PC-3 (cell line): ENCODE results near the gene NKD1. TPM values are rescaled to one million over a fixed set of nuclear protein-coding genes. Genes with fewer than 3 reads are reported as not detected.
"Not testable (repeated sequence)": the region's sequence is repeated elsewhere in the genome, so short reads cannot be mapped to it uniquely, and the experiment has no call there.

Source experiments
- ATAC-seq: fragments of 200-7000 bp; cut with Tn5 transposase; 2 replicates; pipeline ENCODE4 v1.9.1; 2020; ENCODE audit warnings: mild to moderate bottlenecking, moderate library complexity
- BruUV-seq: library from RNA; stranded (reverse); fragments of 400-500 nt; replicated peaks from 2 replicates; lab custom pipeline; 2021; lab: Mats Ljungman, UMichigan
- CTCF ChIA-PET: fragments of 300-600 bp; sonication (Branson Sonifier 250); formaldehyde crosslinking; loops from one replicate; lab custom pipeline; 2022; ENCODE audit warnings: antibody characterized with exemption; lab: Charles Lee
- POLR2A ChIA-PET: fragments of 300-600 bp; sonication (Branson Sonifier 250); formaldehyde crosslinking; loops from one replicate; lab custom pipeline; 2022; ENCODE audit warnings: antibody characterized with exemption; ENCODE audit not compliant: unreplicated experiment; lab: Charles Lee
- DNase-seq: peaks from one replicate; pipeline ENCODE4 v3.0.0-alpha.2; 2015
- H2AFZ ChIP-seq: fragments of 300-600 bp; sonication (generic); 2 replicates; pipeline ENCODE4 v1.6.0; 2016; ENCODE audit warnings: antibody characterized with exemption, low read length
- H3F3A ChIP-seq: fragments of 300-600 bp; sonication (generic); one replicate; pipeline ENCODE4 v1.6.0; 2017; ENCODE audit warnings: antibody characterized with exemption, low read length, control low read depth, mild to moderate bottlenecking; ENCODE audit not compliant: unreplicated experiment
- H3K27ac ChIP-seq: fragments of 300-600 bp; sonication (generic); 2 replicates; pipeline ENCODE4 v1.5.1; 2016; ENCODE audit warnings: mild to moderate bottlenecking, low read length
- H3K27me3 ChIP-seq: fragments of 300-600 bp; sonication (generic); 2 replicates; pipeline ENCODE4 v1.6.1; 2016; ENCODE audit warnings: low read length, mixed read lengths
- H3K36me3 ChIP-seq: fragments of 300-600 bp; sonication (generic); 2 replicates; pipeline ENCODE4 v1.6.1; 2016; ENCODE audit warnings: low read depth, mixed run types, low read length, mixed read lengths
- H3K4me1 ChIP-seq: fragments of 300-600 bp; sonication (generic); 2 replicates; pipeline ENCODE4 v1.5.1; 2016; ENCODE audit warnings: low read length; ENCODE audit not compliant: insufficient read depth
- H3K4me2 ChIP-seq: fragments of 300-600 bp; sonication (generic); 2 replicates; pipeline ENCODE4 v1.6.0; 2016; ENCODE audit warnings: low read length
- H3K4me3 ChIP-seq: fragments of 300-600 bp; sonication (generic); 2 replicates; pipeline ENCODE4 v1.5.1; 2016; ENCODE audit warnings: mild to moderate bottlenecking, low read length, mixed read lengths
- H3K79me2 ChIP-seq: fragments of 300-600 bp; sonication (generic); 2 replicates; pipeline ENCODE4 v1.6.1; 2017; ENCODE audit warnings: low read length, mixed read lengths
- H3K9ac ChIP-seq: fragments of 300-600 bp; sonication (generic); 2 replicates; pipeline ENCODE4 v1.6.0; 2016; ENCODE audit warnings: mild to moderate bottlenecking, low read length
- H3K9me2 ChIP-seq: fragments of 300-600 bp; sonication (generic); replicated peaks from 2 replicates; pipeline ENCODE4 v1.6.1; 2016; ENCODE audit warnings: mixed run types, low read length, mixed read lengths
- H3K9me3 ChIP-seq: fragments of 300-600 bp; sonication (generic); 2 replicates; pipeline ENCODE4 v1.6.1; 2016; ENCODE audit warnings: low read length, mixed read lengths
- H4K20me1 ChIP-seq: fragments of 300-600 bp; sonication (generic); 2 replicates; pipeline ENCODE4 v1.6.1; 2016; ENCODE audit warnings: low read length, mixed read lengths
- CTCF ChIP-seq: fragments of 300-600 bp; sonication (generic); conservative IDR thresholded peaks from 2 replicates; pipeline ENCODE4 v1.5.1; 2017; ENCODE audit warnings: antibody characterized with exemption, low read depth, mild to moderate bottlenecking, low read length
- EZH2 ChIP-seq: fragments of 300-600 bp; sonication (generic); IDR thresholded peaks from one replicate; pipeline ENCODE4 v1.6.1; 2017; ENCODE audit warnings: antibody characterized with exemption, mild to moderate bottlenecking, low read length; ENCODE audit not compliant: unreplicated experiment
- EZH2phosphoT487 ChIP-seq: fragments of 300-600 bp; sonication (generic); IDR thresholded peaks from 2 replicates; pipeline ENCODE4 v1.6.1; 2018; ENCODE audit warnings: mild to moderate bottlenecking, antibody characterized with exemption, low read length, borderline replicate concordance
- intact Hi-C: fragments of 100-400 bp; cut with micrococcal nuclease; formaldehyde crosslinking; loops from 2 replicates; pipeline ENCODE4 v1.9.0; 2023
- total RNA-seq: library from RNA; depleted of rRNA; stranded (reverse); fragments of >200 nt; gene quantifications from 2 replicates; pipeline ENCODE4 v1.2.3, GENCODE V29; 2014

NKD1 gene
- total RNA-seq, 1 experiment from 2014 or later = 0.07 TPM

GRCh38 chr16:50576403-50577113 is 28.4 kb downstream of the NKD1 start:
- no peak overlapping the region for H2AFZ ChIP-seq
- no TSS peak for BruUV-seq
- POLR2A ChIA-PET = no interaction called here
- no peaks in the 10 kb centered on the region for H3K4me1 ChIP-seq
- no peaks in the 10 kb centered on the region for H3K27me3 ChIP-seq
- no peaks in the 10 kb centered on the region for H3F3A ChIP-seq
- H4K20me1 ChIP-seq = no peaks in the 10 kb centered on the region
- no peak overlapping the region for H3K4me3 ChIP-seq
- no peaks in the 10 kb centered on the region for H3K9me3 ChIP-seq
- DNase-seq (no peak), ATAC-seq (no peak)
- H3K9ac ChIP-seq = no peak overlapping the region
- H3K9me2 ChIP-seq = no peaks in the 10 kb centered on the region
- intact Hi-C loops = no loop called here
- no peak overlapping the region for H3K4me2 ChIP-seq
- H3K79me2 ChIP-seq = no peaks in the 10 kb centered on the region
- H3K27ac ChIP-seq = no peak overlapping the region
- no peaks in the 10 kb centered on the region for H3K36me3 ChIP-seq
- TF ChIP-seq EZH2 = no peak
- no peak for TF ChIP-seq CTCF
- TF ChIP-seq EZH2phosphoT487 = no peak
- CTCF ChIA-PET = no interaction called here

- no peak overlapping the region for H2AFZ ChIP-seq
- H3K4me1 ChIP-seq = no peaks in the 10 kb centered on the region
- ATAC-seq (no peak), DNase-seq (no peak)
- no peaks in the 10 kb centered on the region for H3K27me3 ChIP-seq
- intact Hi-C loops = no loop called here
- BruUV-seq = no TSS peak
- H3K4me2 ChIP-seq = no peak overlapping the region
- H3K36me3 ChIP-seq = no peaks in the 10 kb centered on the region
- TF ChIP-seq CTCF (no peak), EZH2 (no peak), EZH2phosphoT487 (no peak)
- POLR2A ChIA-PET = no interaction called here
- no peak overlapping the region for H3K27ac ChIP-seq
- H3K4me3 ChIP-seq = no peak overlapping the region
- H3K9ac ChIP-seq = no peak overlapping the region
- H3K79me2 ChIP-seq = no peaks in the 10 kb centered on the region
- H4K20me1 ChIP-seq = no peaks in the 10 kb centered on the region
- CTCF ChIA-PET = no interaction called here
- H3F3A ChIP-seq = no peaks in the 10 kb centered on the region
- H3K9me3 ChIP-seq = no peaks in the 10 kb centered on the region
- H3K9me2 ChIP-seq = no peaks in the 10 kb centered on the region
These were observed 29.9 kb downstream of the NKD1 start for GRCh38 chr16:50578137-50578536.

GRCh38 chr16:50579373-50579772 is 31.2 kb downstream of the NKD1 start:
- H3K4me3 ChIP-seq, H3K9me2 ChIP-seq, DNase-seq, H3K4me1 ChIP-seq, H3K27me3 ChIP-seq, POLR2A ChIA-PET, BruUV-seq, H3K79me2 ChIP-seq, H4K20me1 ChIP-seq, H3F3A ChIP-seq, H3K9me3 ChIP-seq, CTCF ChIA-PET, H3K27ac ChIP-seq, H3K4me2 ChIP-seq, H3K36me3 ChIP-seq, H3K9ac ChIP-seq, intact Hi-C loops, H2AFZ ChIP-seq, ATAC-seq: not testable (repeated sequence)
